HepG2 (cell line): ENCODE results near the gene TNC. TPM values are rescaled to one million over a fixed set of nuclear protein-coding genes. Genes with fewer than 3 reads are reported as not detected.

Experiments
- GTF2F1 ChIP-seq: fragments of 150-350 bp; IDR thresholded peaks from 2 replicates; pipeline ENCODE4 v1.6.1; 2014; ENCODE audit warnings: low read length
- HNRNPLL ChIP-seq: fragments of 200-400 bp; formaldehyde crosslinking; IDR thresholded peaks from 2 replicates; pipeline ENCODE4 v1.6.1; 2017; ENCODE audit warnings: mild to moderate bottlenecking, low read depth, low read length; ENCODE audit not compliant: poor library complexity, severe bottlenecking
- ZNF569 ChIP-seq: sonication (generic); formaldehyde crosslinking; IDR thresholded peaks from 2 replicates; pipeline ENCODE4 v1.5.0; 2020; ENCODE audit warnings: mild to moderate bottlenecking, missing genetic modification reagents, moderate library complexity, borderline replicate concordance
- polyA plus RNA-seq, 8 experiments: library from polyadenylated mRNA; depleted of rRNA in 3 of 8; stranded (reverse) in 7 of 8; unstranded in 1 of 8; fragments of >200 nt; fragmentation: Illumina TruSeq in 4 of 8; extraction: Trizol in 4 of 8; gene quantifications; 2 replicates each; pipeline versions ENCODE4 v1.2.1 to v1.2.3, GENCODE V29; 2011 to 2016; ENCODE audit warnings: low read depth in 4 of 8, missing spikeins in 1 of 8, mixed read lengths in 1 of 8; ENCODE audit not compliant: insufficient read depth in 1 of 8
- total RNA-seq, 5 experiments: library from RNA; depleted of rRNA; stranded (reverse); fragments of >200 nt; fragmentation: Illumina TruSeq; extraction: Trizol; gene quantifications; 2 replicates each; pipeline ENCODE4 v1.2.3, GENCODE V29; 2016; ENCODE audit warnings: low read depth in 1 of 5
- TF ChIP-seq, protein P1 (sequence below): sonication (generic); formaldehyde crosslinking; IDR thresholded peaks from 2 replicates; pipeline ENCODE4 v1.4.0; 2020; ENCODE audit warnings: mild to moderate bottlenecking, missing genetic modification reagents
- TF ChIP-seq, protein P2 (sequence below): sonication (generic); formaldehyde crosslinking; IDR thresholded peaks from 2 replicates; pipeline ENCODE4 v1.4.0; 2020; ENCODE audit warnings: missing genetic modification reagents

Gene TNC
- total and polyA plus RNA-seq, 2 of the 13 experiments (the other 11 are each of a cell fraction or from before 2014, with no cell fraction given) = not detected

GRCh38 chr9:115161446-115161845 is 43.5 kb upstream of the TNC start (continued):
- TF ChIP-seq ZNF569 (CRISPR knock-in tag) (no peak), GTF2F1 (no peak), HNRNPLL (no peak)
- TF ChIP-seq, protein P1, sequence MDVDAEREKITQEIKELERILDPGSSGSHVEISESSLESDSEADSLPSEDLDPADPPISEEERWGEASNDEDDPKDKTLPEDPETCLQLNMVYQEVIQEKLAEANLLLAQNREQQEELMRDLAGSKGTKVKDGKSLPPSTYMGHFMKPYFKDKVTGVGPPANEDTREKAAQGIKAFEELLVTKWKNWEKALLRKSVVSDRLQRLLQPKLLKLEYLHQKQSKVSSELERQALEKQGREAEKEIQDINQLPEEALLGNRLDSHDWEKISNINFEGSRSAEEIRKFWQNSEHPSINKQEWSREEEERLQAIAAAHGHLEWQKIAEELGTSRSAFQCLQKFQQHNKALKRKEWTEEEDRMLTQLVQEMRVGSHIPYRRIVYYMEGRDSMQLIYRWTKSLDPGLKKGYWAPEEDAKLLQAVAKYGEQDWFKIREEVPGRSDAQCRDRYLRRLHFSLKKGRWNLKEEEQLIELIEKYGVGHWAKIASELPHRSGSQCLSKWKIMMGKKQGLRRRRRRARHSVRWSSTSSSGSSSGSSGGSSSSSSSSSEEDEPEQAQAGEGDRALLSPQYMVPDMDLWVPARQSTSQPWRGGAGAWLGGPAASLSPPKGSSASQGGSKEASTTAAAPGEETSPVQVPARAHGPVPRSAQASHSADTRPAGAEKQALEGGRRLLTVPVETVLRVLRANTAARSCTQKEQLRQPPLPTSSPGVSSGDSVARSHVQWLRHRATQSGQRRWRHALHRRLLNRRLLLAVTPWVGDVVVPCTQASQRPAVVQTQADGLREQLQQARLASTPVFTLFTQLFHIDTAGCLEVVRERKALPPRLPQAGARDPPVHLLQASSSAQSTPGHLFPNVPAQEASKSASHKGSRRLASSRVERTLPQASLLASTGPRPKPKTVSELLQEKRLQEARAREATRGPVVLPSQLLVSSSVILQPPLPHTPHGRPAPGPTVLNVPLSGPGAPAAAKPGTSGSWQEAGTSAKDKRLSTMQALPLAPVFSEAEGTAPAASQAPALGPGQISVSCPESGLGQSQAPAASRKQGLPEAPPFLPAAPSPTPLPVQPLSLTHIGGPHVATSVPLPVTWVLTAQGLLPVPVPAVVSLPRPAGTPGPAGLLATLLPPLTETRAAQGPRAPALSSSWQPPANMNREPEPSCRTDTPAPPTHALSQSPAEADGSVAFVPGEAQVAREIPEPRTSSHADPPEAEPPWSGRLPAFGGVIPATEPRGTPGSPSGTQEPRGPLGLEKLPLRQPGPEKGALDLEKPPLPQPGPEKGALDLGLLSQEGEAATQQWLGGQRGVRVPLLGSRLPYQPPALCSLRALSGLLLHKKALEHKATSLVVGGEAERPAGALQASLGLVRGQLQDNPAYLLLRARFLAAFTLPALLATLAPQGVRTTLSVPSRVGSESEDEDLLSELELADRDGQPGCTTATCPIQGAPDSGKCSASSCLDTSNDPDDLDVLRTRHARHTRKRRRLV (CRISPR knock-in tag) = no peak
- TF ChIP-seq, protein P2, sequence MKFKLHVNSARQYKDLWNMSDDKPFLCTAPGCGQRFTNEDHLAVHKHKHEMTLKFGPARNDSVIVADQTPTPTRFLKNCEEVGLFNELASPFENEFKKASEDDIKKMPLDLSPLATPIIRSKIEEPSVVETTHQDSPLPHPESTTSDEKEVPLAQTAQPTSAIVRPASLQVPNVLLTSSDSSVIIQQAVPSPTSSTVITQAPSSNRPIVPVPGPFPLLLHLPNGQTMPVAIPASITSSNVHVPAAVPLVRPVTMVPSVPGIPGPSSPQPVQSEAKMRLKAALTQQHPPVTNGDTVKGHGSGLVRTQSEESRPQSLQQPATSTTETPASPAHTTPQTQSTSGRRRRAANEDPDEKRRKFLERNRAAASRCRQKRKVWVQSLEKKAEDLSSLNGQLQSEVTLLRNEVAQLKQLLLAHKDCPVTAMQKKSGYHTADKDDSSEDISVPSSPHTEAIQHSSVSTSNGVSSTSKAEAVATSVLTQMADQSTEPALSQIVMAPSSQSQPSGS (CRISPR knock-in tag) = no peak
